OCI-M2 (cell line): ENCODE results near the gene TFAP2E.

ENCODE experiments used
- DNase-seq: peaks from one replicate; lab custom pipeline; 2025; ENCODE audit not compliant: unreplicated experiment; lab: John Stamatoyannopoulos, UW

Gene TFAP2E

DNA sequence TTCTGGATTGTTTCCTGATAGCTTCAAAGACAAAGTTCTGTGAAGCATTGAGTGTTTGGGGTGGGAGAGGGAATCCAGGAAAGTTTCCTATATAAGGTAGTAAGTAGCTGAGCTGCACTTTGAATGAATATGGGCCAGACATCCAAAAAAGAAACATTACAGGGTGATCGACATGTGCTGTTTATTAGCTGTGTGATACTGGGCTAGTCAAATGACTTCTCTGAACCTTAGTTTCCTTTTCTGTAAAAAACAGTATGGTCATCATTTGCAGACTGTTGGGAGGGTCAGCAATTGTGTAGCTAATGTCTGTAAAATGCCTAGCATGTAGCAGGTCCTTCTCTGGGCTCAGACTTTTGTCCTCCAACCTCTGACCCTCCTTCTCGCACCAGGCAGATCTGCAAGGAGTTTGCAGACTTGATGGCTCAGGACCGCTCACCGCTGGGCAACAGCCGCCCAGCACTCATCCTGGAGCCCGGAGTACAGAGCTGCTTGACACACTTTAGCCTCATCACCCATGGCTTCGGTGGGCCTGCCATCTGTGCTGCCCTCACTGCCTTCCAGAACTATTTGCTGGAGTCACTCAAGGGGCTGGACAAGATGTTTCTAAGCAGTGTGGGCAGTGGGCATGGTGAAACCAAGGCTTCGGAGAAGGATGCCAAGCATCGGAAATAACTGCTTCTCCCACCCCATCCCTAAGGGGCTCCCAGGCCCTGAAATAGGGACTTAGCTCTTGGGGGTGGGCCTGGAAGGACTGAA, 21.1 kb downstream of the TFAP2E start:
- no peak for DNase-seq

DNA sequence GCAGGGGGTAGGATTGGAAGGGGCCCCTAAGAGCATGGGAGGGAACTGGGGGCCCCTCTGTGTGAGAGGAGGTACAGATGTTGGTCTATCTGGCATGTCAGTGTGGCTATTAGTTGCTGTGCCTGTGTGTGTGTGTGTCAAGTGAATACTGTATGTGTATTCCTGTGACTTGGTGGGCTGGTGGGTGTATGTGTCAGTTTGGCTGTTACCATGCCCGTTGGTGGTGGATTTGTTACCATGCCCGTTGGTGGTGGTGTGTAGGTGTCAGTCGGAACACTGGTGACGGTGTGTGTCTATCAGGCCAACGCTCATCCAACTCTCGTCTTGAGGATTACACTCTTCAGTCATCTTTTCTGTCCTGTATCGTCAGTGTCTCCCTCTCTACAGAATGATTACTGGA, 22.6 kb downstream of the TFAP2E start:
- no peak for DNase-seq

DNA sequence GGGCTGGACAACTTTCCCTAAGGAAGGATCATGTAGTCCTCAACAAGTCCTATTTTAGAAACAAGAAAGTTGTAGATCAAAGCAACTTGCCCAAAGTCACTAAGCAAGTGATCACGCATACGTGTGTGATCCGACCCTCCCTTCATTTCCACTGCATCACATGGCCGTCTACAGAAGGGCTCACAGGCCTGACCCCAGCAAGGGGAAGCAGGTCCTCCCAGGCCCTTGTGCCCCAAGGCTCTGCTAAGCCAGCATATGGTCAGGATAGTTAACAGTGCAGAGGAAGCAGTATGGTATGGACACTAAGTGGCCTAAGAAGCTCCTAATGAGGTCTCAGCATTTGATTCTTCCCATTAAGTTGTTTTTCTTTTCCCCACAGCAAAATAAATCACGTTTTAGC, 24.8 kb downstream of the TFAP2E start:
- no peak for DNase-seq

DNA sequence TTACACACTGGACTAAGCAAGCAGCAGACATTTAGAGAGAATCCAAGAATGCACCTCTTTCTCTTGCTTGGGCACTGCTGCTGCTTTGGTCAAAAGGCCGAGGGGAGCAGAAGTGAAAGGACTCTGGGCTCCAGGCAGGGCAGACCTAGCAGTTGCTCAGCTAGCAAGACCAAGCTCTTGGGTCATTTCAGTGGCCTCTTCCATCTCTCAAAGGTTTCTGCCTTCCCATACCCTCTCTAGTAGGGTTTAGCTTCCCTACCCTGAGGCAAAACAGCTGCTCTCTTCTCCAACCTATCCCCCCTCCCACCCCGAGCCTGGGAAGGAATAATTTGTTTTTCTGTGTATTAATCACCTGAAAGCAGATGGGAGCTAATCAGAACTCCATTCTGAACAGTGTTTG, 25.8 kb downstream of the TFAP2E start:
- no peak for DNase-seq

DNA sequence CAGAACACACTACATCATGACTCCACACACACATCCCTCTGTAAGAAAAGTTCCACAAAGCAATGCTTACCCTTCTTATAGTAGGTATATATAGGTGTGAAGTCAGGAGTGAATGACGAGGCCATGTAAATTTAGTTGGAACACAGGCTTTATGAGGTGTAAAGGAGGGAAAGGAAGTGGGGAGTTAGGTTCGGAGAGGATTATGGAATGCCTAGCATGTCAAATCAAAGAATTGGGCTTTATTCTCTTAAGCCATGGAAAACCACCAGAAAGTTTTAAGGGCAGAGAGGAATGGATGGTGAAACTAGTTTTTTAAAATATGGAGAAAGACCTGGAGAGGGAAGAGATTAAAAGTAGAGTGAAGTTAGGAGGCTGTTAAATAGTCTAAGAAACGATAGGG, 26.3 kb downstream of the TFAP2E start:
- DNase-seq = no peak

DNA sequence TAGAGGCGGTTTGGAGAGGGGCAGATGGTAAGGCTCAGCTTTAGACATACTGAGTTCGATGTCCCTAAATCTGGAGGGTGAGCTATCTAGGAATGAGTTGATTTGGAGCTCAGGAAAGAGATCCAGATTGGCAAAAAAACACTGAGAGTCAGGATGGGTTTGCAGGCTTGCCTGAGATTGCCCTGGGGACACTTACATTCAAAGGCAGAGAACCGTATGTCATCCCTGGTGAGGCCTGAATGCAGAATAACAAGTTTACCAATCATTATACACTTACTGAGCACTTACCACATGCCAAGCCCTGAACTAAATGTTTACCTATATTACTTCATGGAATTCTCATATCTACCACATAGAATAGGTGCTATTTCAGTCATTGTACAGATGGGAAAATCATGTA, 27.5 kb downstream of the TFAP2E start:
- DNase-seq = no peak

DNA sequence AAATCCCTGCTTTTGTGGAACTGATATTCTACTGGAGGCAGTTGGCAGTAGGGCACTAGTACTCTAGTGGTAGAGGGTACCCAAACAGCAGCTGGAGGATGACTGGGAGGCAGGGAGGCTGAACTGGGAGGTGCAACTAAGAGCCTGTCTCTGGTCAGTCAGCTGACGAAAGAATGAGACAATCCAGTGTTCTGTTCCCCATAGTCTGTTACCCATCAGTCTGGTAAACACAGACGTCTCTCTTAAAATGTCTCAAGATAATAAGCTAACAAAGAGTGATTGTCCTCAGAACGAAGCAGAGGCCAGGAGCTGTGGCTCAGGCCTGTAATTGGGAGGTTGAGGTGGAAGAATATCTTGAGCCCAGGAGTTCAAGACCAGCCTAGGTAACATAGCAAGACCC, 30.4 kb downstream of the TFAP2E start:
- no peak for DNase-seq

DNA sequence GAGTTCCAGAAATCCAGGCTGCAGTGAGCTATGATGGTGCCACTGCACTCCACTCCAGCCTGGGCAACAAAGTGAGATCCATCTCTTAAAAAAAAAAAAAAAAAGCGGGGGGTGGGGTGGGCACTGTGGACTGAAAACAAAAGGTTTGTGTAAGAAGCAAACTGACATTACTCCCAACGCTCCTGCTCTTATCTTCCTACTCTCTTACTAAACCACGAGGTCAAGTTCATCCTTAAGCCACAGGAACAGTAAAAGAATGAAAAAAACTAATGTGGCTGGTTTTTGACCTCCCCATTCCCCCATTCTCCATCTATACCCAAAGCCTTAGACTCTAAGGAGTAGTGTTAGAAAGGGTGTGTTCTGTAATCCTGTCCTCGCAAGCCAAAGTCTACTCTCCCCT, 30.8 kb downstream of the TFAP2E start:
- no peak for DNase-seq

DNA sequence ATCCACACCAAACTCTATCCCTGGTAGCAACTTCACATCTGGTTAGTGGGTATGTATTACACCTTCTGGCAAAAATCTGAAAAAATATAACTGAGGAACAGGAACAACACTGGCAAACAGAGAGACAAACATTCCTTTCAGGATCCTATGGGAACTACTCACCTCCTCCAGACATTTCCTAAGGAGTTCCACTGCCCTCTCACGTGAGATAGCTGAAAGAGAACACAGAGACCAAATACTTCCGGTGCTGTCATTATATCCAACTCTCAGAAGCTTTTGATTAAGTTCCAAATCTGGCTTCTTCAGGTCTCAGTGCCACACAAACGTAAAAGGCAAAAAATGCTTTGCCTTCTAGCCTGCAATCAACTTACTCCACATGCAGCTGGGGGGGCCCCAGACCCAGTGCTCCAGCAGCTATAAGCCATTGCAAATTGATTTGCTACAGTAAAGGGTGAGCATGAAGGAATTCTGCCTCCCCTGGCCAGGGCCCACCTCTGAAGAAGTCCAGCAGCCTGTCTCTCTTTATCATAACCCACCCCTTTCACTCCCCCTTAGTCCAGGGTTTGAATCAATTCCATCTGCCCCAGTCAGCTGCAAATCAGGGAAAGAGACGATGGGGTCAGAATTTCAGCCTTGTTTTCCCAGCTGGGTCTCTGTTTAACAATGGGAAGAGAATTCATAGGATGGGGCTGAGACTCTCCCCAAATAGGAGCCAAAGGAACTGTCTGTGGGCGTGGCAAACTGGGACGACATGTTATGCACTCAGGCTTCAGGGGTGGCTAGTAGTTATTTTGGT, 32.2 kb downstream of the TFAP2E start:
- no peak for DNase-seq

DNA sequence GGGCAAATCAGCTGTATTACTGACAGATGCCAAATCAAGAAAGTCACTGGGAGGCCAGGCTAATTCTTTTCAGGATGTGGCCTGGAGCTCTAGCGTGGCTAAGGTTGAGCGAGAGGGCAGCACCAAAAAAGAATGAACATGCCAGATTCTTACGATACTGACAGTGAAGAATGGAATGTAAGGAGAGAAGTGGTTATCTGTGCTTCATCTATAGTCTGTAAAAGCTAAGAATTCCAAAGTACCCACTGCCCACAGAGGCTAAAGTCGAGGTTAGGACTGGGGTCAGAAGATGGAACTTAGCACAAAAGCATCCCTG, 32.7 kb downstream of the TFAP2E start:
- no peak for DNase-seq

DNA sequence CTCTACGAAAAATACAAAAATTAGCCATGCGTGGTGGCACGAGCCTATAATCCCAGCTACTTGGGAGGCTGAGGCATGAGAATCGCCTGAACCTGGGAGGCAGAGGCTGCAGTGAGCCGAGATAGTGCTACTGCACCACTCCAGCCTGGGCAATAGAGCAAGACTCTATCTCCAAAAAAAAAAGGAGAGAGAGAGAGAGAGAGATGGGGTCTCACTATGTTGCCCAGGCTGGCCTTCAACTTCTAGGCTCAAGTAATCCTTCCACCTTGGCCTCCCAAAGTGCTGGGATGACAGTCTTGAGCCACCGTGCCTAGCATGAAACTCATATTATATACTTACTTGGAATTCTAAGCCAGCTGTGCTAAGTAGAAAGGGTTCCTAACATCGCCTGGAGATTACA, 38.5 kb downstream of the TFAP2E start:
- no peak for DNase-seq

DNA sequence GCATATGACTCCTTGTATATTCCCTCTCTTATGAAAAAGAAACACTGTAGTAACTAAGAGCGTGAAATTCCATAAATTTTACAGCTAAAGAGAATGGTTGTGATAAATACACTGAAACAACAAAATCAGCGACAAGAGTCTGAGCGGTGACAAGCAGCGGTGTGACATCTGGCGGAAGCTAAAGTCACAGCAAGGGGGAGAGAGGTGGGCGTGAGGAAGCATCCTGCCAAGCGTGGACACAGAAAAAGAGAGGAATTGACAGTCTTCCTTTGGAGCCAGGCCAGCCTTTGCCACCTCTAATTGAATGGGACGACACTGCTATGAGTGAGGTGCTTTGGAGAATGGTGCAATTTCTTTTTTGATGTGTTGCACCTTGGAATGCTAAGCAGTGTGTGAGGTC, 42.3 kb downstream of the TFAP2E start:
- no peak for DNase-seq

DNA sequence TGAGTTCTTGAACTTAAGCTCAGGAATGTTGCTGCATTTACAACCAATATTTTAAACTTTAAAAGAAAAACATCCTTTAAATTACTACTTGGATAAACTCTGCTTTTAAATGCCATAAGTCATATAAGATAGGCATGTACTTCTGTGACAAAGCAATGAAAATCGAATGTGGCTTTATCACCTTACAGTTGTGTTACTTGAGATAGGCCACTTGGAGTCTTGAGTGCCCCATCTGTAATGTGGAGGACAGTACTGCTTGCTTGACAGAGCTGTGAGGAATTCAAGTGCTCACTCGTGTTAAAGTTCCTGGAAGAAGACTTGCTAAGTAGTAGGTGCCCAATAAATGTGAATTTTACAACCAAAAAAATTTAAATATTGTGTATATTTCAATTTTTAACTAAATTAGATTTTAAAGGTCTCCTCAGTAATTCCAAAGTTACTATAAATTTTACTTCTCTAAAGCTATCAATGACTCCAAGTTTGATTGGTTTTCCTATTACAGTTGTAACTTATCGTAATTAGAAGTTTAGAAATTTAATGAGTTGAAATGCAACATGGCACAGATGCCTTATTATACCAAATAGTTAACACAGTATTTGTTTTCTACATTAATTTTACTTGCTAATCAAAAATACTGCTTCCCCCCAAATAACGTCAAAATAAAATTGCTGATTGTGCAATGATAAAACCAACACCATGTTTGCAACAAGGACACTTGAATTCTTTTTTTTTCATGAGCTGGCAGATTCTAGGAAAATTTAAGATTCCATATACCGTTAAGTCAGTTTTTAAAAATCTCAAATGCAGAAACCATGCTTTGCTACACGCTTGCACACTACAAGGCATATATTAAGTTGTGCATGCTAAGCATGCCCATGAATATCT, 46.4 kb downstream of the TFAP2E start:
- no peak for DNase-seq

DNA sequence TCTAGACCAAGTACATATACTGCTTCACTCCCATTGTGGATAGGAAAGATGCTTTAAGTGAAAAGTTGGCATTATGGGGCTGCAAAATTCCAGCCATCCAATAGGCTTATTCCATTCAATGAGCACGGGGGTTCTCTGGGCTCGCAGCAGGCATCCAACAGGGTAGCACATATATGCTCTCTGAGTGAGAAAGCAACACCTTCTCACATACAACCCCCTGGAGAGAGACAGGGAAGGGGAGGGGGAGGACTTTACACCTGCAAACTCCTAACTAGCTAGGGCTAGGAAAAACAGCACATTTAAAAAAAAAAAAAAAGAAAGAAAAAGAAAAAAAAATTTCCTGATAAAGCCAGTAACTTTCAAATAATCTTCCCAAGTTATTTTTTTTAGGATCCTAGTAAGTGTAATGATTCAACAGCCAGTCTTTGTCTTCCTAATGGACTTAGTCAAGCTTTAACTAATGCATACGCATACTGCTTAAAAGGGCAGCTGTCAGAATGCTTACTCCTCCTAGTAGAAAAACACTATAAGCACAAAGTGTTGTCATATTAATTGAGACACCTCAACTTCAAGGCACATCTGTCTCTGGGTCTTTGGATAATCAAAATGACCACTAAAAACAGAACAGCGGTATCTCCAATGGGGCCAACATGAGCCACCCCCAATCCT, 49.5 kb downstream of the TFAP2E start:
- no peak for DNase-seq

DNA sequence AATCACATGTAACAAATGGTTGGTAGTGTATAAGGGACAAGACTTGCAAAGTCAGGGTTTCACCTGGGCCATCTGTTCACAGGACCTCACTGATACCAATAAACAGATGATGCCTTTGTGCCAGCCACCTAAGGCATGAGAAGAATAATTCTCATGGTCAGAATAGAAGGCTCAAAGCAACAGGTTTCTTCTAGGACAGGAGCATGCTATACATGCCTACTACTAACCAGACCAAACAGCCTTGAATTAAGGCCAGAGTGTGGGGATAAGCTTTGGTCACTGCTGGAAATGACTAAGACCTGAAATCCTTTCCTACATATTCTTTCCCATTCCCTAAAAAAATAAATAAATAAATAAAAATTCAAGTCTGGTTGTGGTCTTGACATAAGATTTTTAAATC, 50.7 kb downstream of the TFAP2E start:
- DNase-seq = no peak

DNA sequence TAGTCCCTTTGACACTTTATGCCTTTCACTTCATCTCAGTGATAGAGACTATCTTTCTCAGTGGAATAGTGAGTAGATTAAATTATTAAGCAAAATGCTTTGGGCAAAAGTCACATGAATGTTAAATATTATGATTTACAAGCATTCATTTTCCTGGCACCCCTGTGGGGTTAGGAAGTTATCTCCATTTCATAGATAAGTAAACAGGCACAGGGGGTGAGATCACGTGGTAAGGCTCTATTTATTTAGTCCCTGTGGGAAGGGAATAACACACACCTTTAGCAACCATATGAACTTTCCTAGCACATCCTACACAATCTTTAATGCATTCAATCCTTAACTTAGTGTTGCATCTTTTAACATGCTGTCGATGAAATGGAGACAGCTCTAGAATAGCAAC, 55.9 kb downstream of the TFAP2E start:
- DNase-seq = no peak

DNA sequence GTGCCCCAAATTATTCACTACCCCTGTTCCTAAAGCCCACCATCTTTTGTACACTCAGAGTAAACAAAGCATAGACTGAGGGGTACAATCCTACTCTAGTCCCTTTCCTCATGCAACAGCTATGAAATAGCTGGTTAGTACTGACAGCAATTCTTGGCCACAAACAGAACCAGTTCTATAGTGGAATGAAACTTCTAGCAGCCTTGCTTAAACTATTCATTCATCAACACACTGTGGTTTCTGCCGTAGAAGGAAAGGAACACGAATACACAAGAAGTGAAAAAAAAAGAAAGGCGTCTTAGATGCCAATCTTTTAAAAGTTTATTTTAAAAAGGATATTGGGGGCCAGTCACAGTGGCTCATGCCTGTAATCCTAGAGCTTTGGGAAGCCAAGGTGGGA, 58.3 kb downstream of the TFAP2E start:
- DNase-seq = no peak

DNA sequence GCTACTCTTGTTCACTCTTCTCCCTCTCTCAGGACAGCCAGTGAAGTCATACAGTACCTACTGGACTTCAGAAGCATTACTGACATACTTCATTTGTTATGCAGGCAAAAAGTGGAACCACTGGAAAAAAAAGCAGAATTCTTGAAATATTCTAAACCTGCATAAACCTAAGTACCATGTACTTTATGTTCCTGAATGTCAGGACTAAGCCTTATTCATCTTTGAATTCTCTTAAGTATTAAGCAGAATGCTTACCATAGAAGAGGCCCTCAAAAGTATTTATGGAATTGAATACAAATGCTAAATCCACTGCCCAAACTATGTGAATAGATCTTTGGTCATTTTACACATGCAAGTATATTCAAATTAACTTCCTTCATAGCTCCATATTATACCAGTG, 60.4 kb downstream of the TFAP2E start:
- DNase-seq = no peak

DNA sequence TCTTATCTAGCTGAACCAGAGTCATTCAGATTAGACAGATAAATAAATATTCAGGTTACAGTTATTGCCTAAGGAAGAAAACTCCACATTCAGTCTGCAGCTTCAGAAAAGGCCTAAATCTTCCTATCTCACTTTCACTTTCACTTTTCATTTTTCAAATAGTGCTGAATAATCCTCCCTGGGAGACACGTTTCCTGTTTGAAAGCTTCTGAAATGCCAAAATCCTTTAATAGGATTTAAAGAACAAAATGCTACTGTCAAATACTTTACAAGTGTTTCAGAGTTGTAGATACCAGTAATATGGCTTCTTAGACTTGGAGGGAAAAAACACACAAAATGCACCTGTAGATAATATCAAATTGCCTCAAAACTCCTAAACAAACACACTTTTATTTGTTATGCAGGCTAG, 64.3 kb downstream of the TFAP2E start:
- no peak for DNase-seq

DNA sequence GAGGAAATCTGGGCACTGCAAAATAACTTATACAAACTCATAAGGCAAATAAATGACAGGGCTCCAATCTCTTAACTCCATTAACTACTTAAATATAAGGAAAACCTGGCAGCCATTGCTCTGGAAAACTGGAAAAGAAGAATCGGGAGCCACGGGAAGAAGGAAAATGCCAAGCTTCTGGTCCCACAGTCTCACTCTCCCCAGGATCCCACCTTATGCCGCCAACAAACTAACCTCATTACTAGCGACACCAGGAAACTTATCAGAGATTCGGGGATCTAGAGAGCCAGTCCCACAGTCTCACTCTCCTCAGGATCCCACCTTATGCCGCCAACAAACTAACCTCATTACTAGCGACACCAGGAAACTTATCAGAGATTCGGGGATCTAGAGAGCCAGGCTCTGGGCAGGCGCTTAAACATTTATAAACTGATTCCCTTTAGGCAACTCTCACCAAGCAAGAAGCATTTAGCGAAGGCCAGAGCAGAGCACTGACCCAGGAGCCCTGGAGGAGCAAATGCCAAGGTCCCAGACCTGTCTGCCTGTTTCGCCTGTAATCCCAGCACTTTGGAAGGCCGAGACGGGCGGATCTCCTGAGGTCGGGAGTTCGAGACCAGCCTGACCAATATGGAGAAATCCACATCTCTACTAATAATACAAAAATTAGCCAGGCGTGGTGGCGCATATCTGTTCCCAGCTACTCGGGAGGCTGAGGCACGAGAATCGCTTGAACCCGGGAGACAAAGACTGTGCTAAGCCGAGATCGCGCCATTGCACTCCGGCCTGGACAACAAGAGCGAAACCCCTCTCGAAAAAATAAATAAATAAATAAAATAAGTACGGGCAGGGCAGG, 67.5 kb downstream of the TFAP2E start:
- DNase-seq = no peak
